ENCODE measurements around the gene SORBS1.

Gene SORBS1

DNA sequence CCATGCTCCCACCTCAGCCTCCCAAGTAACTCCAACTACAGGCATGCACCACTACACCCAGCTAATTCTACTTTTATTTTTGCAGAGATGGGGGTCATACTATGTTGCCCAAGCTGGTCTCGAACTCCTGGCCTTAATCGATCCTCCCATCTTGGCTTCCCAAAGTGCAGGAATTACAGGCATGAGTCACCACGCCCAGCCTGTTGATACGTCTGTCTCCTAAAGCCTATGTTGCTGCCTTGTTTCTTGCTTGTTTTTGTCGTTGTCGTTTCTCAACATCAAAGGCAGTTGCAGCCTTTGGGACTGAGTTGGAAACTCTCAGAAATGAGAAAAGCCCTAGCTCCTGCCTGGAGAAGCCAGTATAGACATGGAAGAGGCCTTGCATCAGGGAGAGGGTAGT is 49.9 kb downstream of the SORBS1 start:
- no peak for DNase-seq

GRCh38 chr10:95509251-95509650 is 51.9 kb downstream of the SORBS1 start:
- DNase-seq = no peak

DNA sequence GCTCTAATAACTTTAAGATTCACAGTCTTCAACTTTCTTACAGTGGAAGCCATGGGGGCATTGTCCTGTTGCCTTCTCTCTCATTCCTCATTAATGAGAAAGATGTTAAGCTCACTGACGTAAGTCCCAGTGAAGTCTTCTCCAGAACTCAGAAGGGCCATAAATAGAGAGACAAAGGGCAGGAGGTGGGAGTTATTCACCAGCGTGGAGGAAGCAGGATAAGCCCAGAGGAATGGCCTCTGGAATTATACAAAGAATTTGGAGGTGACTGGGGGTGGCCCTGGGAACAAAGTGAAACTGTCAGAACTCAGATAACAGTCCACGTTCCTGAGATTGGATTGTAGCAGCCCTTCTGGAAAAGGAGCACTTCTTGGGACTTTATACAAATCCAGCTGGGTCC is 52.4 kb downstream of the SORBS1 start:
- DNase-seq = no peak

GRCh38 chr10:95506056-95506737 is 55.0 kb downstream of the SORBS1 start:
- DNase-seq = no peak

GRCh38 chr10:95505641-95506040 is 55.5 kb downstream of the SORBS1 start:
- no peak for DNase-seq

- no peak for DNase-seq
These were observed 56.0 kb downstream of the SORBS1 start for GRCh38 chr10:95505084-95505610.

DNA sequence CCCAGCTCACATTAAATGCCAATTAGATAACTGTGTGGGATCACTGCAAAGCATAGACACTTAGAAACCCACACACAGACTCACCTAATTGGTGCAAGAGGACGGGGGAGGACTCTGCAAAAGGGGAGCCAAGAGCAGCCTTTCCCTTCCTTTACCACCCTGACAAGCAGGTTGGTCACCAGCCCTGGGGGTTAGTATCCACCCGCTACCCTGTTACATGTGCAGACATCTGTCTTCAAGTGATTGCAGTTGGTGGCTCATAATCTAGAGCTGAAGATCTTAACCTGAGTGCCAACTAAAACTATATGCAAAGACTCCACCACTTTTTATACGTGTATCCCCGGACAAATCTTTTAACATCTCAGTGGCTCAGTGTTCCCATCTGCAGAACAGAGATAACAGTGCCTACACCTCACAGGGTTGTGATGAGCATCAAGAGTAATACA is 56.9 kb downstream of the SORBS1 start:
- no peak for DNase-seq

- no peak for DNase-seq
These were observed 57.6 kb downstream of the SORBS1 start for GRCh38 chr10:95503526-95503925.

GRCh38 chr10:95503001-95503400 is 58.2 kb downstream of the SORBS1 start:
- DNase-seq = no peak

- no peak for DNase-seq
These were observed 58.8 kb downstream of the SORBS1 start for GRCh38 chr10:95502377-95502776.

DNA sequence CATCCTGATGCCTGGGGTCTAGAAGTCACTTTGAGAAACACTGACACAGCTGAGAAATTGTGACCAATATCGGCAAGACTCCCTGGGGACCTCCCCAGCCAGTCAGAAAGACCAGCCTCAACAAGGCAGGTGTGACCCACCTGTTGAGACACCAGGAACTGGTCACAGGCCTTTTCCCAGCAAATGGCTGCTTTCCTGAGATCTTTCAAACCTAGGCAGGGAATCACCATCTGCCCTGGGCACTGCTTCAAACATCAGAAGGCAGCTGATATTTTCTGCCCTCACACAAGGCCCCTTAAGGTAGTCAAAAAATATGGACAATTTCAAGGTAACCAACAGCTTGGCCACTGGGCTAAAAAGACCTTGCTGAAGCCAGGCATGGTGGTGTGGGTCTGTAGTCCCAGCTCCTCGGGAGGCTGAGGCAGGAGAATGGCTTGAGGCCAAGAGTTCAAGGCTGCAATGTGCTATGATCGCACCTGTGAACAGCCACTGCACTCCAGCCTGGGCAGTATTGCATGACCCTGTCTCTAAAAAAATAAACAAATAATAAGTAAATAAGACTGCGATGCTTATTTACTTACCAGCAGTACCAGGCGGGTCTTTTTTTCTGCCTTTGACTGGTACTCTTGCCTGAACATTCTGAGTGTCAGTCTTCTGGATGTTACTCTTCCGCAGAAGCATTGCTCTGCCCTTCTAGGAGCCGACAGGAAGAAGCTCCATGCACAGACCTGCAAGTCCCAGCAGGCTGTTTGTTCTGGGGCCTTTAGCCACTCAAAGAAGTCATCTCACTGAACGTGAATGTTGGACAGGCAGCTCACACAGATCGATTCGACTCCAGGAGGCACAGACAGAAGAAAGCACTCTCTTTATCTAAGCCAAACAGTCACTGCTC is 59.7 kb downstream of the SORBS1 start:
- DNase-seq = no peak

DNA sequence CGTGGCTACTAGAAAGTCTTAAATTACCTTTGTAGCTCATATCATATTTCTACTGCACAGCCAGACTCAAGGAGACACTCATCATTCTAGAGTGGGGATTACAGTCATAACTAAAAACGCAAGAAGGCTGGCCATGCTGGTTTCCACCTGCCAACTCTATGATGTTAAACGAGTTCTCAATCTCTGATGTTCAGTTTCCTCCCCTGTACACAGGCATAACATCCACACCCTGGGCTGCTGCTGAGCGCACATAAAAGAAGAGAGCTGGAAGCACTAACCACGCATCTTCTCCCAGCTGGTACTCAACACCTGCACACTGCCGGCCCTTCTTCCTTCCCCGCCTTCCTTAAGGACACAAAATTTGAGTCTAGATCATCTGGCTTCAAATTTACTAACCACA is 60.5 kb downstream of the SORBS1 start:
- no peak for DNase-seq

GRCh38 chr10:95500097-95500496 is 61.1 kb downstream of the SORBS1 start:
- DNase-seq = no peak

GRCh38 chr10:95499482-95499989 is 61.6 kb downstream of the SORBS1 start:
- no peak for DNase-seq

DNA sequence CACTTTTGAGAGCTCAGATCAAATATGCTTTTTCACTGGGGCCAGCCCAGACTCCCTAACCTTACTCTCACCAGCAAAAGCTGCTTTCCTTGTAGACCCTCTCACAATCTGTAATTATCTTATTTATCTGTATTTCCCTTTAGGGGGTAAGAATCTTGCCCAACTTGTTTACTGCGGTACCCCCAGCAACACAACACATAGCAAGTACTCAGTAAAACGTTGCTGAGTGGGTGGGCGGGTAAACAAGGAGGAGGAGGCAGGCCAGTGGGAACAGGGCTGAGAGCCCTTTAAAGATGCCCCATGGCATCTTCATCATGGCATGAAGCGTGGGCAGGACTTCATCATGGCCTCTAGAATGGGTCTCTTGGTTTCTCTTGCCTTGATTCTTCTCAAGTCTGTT is 64.2 kb downstream of the SORBS1 start:
- DNase-seq = no peak

GRCh38 chr10:95496246-95496911 is 64.8 kb downstream of the SORBS1 start:
- no peak for DNase-seq

- no peak for DNase-seq
These were observed 67.3 kb downstream of the SORBS1 start for GRCh38 chr10:95493862-95494261.

DNA sequence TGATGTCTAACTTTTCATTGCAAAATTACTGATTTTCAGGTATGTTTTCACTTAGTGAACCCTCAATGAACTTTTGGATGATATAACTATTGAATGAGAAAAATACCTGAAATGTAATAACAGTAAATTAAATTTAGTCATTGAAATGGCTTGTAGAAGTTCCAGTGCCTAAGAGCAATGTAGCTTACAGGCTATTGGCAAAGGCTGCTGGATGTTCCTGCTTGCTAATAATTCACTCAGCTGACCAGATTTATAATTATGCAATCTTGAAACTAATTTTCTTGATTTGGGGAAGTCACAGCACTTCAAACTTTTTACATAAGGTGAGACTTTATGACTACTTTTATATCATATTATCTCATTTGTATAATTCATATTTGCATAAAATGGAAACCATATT is 73.2 kb downstream of the SORBS1 start:
- DNase-seq = no peak

DNA sequence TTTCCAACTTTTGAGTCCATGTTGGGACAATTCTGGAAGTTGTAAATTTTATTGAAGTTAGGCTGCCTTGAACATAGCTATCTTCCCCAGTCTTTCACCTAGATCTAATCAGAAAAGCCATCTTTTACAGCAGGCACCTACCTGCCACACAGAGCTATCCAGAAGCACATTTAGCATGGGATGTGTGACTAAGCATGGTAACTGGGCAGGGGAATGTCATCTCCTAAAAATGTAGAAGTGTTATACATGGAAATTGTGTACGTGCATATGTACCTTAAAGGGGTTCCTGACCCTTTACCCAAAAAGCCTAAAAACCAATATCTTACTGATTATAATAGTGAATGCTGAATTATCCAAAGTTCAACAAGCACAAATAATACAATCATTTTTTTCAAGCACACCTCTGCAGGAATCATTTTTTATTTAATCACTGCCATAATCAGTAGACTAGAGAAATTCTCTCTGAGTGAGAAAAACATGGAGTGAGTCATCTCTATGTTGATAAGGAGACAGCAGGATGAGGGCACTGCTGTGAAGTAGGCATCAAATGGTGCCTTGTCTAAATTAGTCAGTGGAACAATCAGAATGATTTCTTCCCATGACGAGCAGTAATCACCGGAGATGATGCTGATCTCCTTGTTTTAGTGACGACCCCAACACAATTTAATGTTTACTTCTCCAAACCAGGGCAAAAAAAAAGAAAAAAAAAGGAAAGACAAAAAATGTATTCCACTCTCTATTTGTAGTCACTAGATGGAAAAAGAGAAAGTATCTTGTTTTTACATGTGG is 75.9 kb downstream of the SORBS1 start:
- DNase-seq = no peak

GRCh38 chr10:95482501-95483233 is 78.5 kb downstream of the SORBS1 start:
- DNase-seq = no peak

- no peak for DNase-seq
These were observed 80.2 kb downstream of the SORBS1 start for GRCh38 chr10:95480901-95481491.
